HFF-Myc (cell line): ENCODE results near the gene ASPHD2.

Experiments used
- DNase-seq: peaks from one replicate; pipeline ENCODE4 v3.0.0-alpha.2; 2011; ENCODE audit warnings: low read depth; ENCODE audit errors: extremely low read depth
- H3K4me3 ChIP-seq: replicated peaks from 2 replicates; pipeline ENCODE4 v1.5.1; 2011; ENCODE audit warnings: low read depth, mild to moderate bottlenecking, control low read depth, low read length
- CTCF ChIP-seq: IDR thresholded peaks from 2 replicates; pipeline ENCODE4 v1.5.1; 2012; ENCODE audit warnings: mild to moderate bottlenecking, low read depth, low read length, control low read depth; ENCODE audit errors: missing control alignments

Gene ASPHD2

GRCh38 chr22:26452236-26453016 lies 23.4 kb downstream of the ASPHD2 start:
- no peak for TF ChIP-seq CTCF
- DNase-seq, result no peak
- no peak overlapping the region for H3K4me3 ChIP-seq

DNA sequence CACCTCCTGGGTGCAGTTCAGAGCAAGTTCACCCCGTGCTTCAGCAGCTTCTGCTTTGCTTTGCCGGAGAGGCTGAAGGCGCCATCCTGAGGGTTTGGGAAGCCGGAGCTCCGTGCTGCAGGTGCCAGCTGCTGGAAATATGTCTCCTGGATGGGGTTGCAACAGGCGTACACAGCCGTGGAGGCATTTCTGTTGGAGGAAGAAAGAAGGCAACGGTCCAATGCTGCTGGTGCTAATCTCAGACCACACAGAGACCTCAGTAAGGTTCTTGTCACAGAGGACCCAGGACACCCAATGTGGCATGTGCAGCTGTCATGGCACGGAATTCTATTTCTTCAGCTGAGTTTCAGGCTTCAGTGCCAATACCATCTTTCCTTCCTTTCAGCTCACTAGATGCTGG lies 24.2 kb downstream of the ASPHD2 start:
- no peak for DNase-seq
- no peak for TF ChIP-seq CTCF

GRCh38 chr22:26453812-26454500 lies 24.9 kb downstream of the ASPHD2 start:
- no peak overlapping the region for H3K4me3 ChIP-seq
- TF ChIP-seq CTCF, result no peak
- no peak for DNase-seq

More for the DNA sequence above, 24.2 kb downstream of the ASPHD2 start:
- no peak overlapping the region for H3K4me3 ChIP-seq

GRCh38 chr22:26457661-26458272 lies 28.7 kb downstream of the ASPHD2 start:
- no peak for TF ChIP-seq CTCF
- no peak overlapping the region for H3K4me3 ChIP-seq
- DNase-seq, result no peak

GRCh38 chr22:26460202-26460601 lies 31.1 kb downstream of the ASPHD2 start:
- no peak for DNase-seq
- H3K4me3 ChIP-seq, result no peak overlapping the region
- no peak for TF ChIP-seq CTCF

DNA sequence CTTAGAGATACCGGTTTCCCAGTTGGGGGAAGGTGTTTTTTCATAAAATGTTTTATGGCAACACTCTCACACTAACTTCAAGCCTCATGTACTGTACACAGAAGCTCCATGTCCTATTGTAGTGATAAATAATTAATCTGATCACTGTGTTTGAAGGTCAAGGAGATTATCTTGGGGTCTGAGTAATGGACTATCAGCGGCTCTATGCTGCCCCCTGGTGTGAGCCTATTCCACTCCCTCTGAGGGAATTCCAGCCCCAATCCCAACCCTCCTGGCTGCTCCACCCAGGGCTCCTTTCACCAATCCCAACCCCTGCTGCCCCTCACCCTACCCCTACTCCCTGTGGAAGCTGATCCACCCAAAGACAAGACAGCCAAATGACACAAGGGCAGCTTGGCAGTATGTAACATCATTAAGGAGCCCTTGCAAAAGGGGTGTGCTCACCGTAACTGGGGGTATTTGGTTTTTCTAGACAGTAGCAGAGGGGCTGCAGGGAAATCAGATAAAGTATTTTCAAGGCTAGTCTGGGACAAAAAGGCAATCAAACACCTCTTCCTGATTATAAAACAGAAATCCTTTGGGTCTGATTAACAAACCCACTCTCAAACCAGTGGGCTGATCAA lies 32.2 kb downstream of the ASPHD2 start:
- peak; percentile 92 for TF ChIP-seq CTCF
- no peak for DNase-seq
- no peak overlapping the region for H3K4me3 ChIP-seq
